Medulla oblongata (tissue), 1 donor: ENCODE measurements around the gene DIAPH3.

Experiments
- DNase-seq: peaks from one replicate; pipeline ENCODE4 v3.0.0-alpha.2; 2015; ENCODE audit errors: extremely low spot score

DIAPH3 gene

GRCh38 chr13:59730026-59730425 lies 433.7 kb downstream of the DIAPH3 start:
- DNase-seq: no peak

GRCh38 chr13:59728896-59729545 lies 434.7 kb downstream of the DIAPH3 start:
- DNase-seq: no peak

DNA sequence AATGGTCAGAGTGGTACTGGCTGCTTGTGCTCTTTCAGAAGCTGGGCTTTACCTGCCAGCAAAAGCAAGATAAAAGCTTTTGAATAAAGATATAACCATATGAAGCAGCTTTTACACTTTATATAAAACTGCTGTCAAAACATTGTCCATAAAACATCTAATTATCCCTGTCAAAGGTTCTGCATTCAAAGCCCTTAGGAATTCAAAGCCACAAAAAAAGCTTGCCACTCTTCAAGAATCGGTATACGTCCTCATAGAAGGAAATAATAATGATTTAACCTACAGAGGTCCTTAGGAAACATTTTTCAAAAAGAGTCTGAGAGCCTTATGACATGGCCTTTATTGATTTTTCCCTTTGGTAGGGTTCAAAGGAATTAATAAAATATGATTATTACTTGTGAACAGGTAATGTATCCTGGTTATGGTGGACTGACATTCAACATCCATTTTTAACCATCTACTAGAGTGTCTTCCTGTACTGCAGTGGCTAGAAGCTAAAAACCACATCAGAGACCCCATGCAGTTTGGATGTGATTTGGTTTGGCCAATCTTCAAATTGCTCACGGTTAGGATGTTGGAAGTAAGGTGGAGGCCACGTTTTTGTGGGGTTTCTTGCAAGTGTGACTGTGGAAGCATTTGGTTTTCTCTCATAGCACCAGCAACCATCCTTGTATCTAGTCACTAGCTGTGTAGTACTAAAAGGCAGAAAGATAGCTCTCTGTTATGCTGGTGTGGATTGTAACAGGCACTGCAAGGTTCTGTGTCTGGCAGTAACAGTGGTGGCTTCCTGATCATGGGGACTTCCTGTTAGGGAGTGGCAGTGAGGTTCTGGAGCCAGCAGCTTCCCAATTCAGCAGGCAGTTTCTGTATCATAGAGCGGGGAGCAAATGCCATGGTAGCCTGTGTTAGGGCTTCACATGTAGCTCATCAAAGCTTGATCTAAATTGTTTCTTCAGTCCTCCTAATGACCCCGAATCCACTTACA lies 441.5 kb downstream of the DIAPH3 start:
- DNase-seq: no peak

- DNase-seq: no peak
Measured at GRCh38 chr13:59715611-59716010, 448.1 kb downstream of the DIAPH3 start.

DNA sequence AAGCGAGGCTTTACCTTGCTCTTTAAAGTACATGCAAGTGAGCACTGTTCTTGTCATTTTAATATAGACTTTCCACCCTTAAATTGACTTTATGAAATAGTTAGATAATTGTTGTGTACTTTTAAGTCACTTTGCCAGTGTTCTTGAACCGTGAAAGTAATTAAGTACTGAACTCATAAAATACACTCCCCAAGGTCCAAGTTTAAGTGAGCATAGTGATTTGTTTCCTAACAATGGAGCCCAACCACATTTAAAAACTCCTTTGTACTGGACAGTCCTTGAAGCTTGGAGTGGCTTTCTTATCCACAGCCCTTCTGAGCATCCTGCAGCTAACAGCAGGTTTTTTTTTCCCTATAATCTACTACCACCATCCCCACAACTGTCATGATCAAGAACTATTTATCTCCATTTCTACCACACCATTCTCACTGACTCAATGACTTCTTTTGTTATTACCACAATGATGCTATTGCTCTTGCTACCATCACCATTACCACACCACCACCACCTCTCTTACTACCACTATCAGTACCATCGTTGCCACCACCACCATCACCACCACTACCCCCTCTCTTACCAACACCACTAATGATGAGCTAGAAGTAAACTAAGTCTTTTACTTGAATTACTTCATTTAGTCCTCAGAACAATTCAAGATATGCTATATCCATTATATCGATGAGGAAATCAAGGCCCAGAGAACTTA lies 452.6 kb downstream of the DIAPH3 start:
- DNase-seq: no peak

- DNase-seq: no peak
Measured at GRCh38 chr13:59710416-59710815, 453.3 kb downstream of the DIAPH3 start.

DNA sequence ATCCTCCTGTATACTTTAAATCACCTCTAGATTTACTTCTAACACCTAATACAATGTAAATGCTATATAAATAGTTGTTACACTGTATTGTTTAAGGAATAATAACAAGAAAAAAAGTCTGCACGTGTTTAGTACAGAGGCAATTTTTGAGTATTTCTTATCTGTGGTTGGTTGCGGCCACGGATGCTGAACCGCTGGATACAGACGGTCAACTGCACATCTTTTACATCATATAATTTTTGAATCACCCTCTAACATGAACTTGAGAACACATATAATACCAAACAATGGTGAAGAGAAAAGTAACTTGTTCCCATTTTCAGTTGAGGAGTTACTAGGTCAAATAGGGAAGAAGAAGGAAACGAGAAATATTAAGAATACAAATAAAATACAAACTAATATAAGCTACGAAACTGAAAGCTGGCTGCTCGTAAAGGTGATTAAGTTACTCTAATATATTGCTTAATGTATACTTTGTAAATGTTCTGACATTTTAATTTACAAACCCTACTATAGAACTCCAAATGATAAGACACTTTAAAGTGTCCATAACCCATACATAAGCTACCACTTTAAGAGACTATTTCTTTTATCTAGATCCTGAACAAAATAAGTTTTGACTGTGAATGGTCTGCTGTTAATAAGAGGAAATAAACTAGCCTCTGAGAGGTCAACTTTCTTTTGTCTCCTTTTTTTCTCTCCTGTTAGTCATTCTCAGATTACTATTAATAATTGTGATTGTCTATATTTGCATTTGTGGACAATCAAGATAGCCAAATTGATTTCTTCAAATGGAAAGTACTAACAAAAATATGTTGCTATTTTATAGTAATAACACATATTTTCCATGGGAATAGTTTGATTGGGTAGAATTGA lies 457.4 kb downstream of the DIAPH3 start:
- no peak for DNase-seq

DNA sequence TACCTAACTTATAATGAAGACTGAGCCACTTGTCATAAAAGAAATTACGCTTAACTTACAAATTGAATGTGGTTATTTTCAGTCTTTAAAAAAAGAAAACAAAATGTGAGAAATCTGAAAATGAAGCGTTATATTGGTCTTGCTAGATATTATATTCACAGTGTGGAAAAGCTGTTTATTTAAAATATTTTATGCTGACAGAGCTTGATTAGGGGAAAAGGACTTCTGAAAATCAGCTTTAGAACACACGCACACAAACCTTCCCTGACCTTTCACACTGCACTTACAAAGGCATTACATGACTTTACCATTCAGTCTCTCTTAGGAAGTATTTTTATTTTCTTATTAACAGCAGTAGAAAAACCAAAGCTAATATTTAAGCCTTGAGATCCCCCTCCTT lies 461.5 kb downstream of the DIAPH3 start:
- no peak for DNase-seq

DNA sequence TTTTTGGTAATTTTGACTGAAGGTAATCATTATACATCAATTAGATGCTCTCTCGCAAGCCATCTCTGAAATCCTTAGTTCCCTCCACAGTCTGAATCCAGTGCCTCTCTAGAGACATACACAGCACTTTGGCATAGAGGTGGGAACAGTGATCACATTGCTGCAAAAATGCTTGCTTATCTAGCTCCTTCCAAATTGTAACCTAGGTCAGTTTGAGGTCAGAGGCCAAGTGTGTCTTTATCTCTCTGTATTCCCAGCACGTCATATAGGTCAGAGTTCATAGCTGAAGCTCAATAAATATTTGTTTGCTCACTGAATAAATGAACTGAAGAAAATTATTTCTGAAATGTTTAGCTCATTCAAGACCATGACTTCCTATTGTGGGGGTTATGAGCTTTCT lies 462.5 kb downstream of the DIAPH3 start:
- no peak for DNase-seq

DNA sequence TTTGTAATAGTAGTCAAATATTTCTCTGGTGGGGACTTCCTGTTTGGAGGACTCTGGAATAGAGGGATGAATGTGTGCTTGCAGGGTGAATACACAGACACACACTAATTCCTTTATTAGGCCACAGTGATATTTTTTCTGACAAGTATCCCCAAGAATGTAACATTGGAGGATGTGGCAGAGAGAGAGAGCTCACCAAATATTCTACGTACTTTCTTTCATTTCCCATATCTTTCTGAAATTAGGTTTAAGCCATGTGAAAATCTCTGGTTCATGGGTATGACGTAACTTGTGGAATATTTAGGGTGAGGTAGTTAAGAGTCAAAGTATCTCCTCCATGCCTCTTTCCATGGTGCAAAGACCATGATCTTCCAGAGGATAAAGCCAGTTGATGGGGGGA lies 463.4 kb downstream of the DIAPH3 start:
- no peak for DNase-seq

- DNase-seq: no peak
Measured at GRCh38 chr13:59696271-59696670, 467.5 kb downstream of the DIAPH3 start.

GRCh38 chr13:59691501-59692066 lies 472.1 kb downstream of the DIAPH3 start:
- DNase-seq: no peak

- DNase-seq: no peak
Measured at GRCh38 chr13:59690857-59691500, 472.7 kb downstream of the DIAPH3 start.

DNA sequence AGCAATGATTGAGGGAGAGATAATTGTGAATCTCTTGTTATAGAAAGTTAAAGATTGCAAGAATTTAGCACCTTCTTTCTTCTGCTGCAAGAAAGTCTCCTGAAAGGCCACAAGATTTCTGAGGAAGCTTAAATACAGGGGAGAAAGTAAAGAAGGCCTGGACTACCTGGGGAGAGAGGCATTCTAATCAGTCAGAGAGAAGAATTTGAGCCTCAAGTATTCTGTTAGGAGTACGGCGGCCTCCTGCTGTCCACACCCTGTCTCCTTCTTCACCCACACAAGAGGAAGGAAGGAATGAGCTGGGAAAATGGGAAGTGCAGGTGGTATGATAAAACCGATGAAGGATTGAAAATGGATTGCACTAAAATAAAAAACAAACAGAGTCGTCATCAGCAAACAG lies 474.7 kb downstream of the DIAPH3 start:
- DNase-seq: no peak

DNA sequence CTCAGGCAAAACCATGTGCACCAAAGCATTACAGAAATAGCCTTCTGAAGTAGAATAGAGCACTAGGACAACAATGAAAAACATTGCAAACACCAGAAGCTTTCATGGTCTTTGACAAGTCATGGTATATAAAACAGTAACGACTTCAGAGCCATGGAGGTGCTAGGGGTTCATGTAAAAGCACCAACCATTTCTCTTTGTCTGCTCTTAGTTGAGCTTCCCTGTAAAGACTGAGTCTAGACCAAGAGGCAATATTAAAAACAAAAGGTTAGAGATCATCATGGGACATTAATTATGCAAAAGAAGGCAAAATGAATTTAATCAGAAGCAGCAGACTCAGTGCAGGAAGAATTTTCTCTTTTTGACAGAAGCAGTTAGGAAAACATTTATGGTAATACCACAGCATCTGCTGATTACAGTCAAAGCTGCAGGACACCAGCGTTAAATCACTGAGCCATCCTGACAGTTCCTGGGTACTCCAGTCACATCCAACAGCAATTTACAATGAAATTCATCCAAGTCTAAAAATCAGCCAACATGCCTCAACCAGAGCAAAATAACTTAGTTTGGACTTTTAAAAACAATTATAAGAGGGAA lies 476.8 kb downstream of the DIAPH3 start:
- no peak for DNase-seq

- DNase-seq: no peak
Measured at GRCh38 chr13:59684105-59684504, 479.6 kb downstream of the DIAPH3 start.

DNA sequence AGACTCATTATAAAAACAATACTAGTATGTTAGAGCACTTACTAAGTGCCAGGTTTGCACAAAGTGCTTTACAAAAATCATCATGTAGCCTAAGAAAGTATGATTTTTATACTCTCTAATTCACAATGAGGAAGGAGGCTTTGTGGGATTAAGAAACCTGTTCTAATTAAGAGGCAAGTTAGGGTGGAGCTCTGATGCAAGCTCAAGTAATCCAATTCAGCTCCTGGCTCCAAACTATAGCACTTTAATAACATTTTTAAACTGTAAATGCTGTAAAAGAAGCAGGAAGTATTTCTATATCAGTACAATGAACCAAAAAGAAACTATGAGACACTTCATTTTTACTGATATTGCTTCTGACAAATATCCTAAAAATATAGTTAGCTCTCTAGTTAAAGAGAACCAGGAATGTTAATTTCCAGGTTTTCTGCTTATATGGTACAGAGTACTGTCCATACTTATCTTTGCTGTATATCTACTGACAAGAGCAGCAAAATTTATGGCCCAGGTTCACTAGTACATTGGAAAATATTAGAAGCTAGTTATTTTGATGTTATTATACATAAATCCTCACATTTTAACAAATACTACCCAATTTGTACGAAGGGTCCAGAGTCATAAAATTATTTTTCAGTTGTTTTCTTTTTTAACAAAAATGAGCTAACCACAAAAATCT lies 482.0 kb downstream of the DIAPH3 start:
- DNase-seq: no peak

DNA sequence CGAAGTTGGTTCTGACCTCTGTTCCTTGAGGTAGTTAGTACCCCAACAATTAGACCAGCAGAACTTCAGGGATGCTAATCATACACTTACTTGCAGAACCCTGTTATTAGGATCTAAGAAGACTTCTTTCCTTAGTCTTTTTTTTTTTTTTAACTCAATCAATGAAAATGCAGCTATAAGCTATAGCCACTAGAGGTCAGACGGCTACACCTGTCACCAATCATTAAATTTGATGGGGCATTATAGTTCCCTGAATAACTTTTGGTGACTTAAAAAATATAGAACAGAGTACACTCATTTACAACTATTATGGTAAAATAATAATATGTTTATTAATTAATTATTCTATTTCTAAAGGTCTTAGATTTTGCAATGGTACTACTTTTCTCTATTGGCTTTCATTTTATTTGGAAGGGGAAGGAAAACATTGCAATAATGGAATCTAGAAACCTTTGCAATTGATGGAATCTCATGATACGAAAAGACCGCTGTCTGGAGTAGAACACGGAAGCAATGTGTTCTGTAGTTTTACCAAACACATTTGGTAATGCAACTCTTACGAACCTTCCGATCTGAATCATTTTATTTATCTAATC lies 483.2 kb downstream of the DIAPH3 start:
- DNase-seq: peak; percentile 26

DNA sequence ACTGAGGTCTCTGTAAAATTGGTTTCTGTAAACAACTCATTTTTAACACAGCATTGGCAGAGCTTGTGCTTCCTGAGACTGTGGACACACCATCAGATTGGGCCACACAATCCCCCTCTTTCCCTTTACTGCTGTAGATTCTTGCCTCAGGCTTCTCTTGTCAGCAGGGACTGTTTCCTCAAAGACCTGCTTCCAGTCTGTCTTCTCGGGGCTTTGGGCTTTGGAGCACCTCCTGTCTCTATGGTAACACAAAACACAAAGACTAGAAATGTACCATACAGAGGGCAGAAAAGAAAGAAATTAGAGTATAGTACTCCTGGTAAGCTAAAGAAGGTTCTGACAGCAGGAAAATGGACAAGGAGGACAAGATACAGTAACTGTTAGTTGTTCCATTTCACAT lies 484.5 kb downstream of the DIAPH3 start:
- no peak for DNase-seq
